GM06990 (cell line): ENCODE results near the gene CGB3.

Source experiments
- DNase-seq: peaks from one replicate; pipeline ENCODE4 v3.0.0-alpha.2; 2011; ENCODE audit not compliant: insufficient read length; ENCODE audit errors: extremely low read depth
- H3K27me3 ChIP-seq: replicated peaks from 2 replicates; pipeline ENCODE4 v1.6.0; 2011; ENCODE audit warnings: low read length; ENCODE audit not compliant: control insufficient read depth, insufficient read depth
- H3K36me3 ChIP-seq: 2 replicates; pipeline ENCODE4 v1.5.1; 2011; ENCODE audit warnings: low read length; ENCODE audit not compliant: control insufficient read depth, insufficient read depth
- H3K4me3 ChIP-seq: replicated peaks from 2 replicates; pipeline ENCODE4 v1.5.1; 2011; ENCODE audit warnings: low read depth, mild to moderate bottlenecking, control low read depth, low read length
- TF ChIP-seq, protein P1 (sequence below): IDR thresholded peaks from 2 replicates; pipeline ENCODE4 v1.5.1; 2011; ENCODE audit warnings: low read length, control low read depth, mild to moderate bottlenecking, inconsistent platforms; ENCODE audit not compliant: insufficient read depth, poor library complexity, severe bottlenecking

CGB3 gene

DNA sequence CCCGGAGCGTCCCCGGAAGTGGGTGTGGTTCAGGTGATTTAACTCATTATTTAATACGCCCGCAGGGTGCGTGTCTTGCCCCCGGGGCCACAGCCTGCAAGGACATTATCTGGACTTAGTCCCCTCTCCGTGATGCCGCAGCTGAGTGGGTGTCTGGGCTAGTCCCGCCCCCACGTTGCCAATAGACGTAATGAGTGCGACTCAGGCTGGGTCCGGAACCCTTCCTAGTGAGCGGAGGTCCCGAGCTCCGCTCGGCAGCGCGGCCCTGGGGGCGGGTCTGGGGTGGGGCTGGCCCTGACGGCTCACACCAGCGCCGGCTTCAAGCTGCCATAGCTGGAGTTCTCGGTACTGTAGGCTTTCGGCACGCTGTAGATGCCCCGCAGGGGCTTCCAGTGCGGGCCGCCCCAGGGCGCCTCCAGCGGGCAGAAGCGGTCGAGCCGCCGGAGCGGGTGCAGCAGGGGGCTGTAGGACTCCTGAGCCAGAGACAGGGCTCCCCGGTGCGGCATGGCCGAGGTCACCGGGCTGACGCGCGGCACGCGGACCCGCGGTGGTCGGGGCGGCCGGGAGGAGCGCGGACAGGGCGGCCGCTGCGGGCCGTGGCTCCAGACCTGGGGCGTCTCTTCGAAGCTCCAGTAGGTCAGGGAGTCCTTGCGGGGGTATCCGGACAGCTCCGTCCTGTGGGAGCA lies 6.3 kb downstream of the CGB3 start:
- Histone ChIP-seq H3K4me3 (peak overlapping the region; percentile 39), H3K27me3 (no peaks in the 10 kb centered on the region), H3K36me3 (peaks cover 9% of the 10 kb centered on the region)
- TF ChIP-seq, protein P1, sequence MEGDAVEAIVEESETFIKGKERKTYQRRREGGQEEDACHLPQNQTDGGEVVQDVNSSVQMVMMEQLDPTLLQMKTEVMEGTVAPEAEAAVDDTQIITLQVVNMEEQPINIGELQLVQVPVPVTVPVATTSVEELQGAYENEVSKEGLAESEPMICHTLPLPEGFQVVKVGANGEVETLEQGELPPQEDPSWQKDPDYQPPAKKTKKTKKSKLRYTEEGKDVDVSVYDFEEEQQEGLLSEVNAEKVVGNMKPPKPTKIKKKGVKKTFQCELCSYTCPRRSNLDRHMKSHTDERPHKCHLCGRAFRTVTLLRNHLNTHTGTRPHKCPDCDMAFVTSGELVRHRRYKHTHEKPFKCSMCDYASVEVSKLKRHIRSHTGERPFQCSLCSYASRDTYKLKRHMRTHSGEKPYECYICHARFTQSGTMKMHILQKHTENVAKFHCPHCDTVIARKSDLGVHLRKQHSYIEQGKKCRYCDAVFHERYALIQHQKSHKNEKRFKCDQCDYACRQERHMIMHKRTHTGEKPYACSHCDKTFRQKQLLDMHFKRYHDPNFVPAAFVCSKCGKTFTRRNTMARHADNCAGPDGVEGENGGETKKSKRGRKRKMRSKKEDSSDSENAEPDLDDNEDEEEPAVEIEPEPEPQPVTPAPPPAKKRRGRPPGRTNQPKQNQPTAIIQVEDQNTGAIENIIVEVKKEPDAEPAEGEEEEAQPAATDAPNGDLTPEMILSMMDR, result peak; percentile 78
- DNase-seq, result peak; percentile 74

GRCh38 chr19:49017041-49017665 lies 7.0 kb downstream of the CGB3 start, which contains the start of gene LHB:
TSS of gene LHB (minus strand) at chr19:49017091. CDS start at chr19:49017081, 10 bp downstream.
- no peak for DNase-seq
- Histone ChIP-seq H3K27me3 (no peaks in the 10 kb centered on the region), H3K4me3 (peak within 1 kb of the TSS; percentile 39), H3K36me3 (peaks cover 9% of the 10 kb centered on the region)
- TF ChIP-seq, protein P1, result no peak

GRCh38 chr19:49016067-49016839 lies 7.9 kb downstream of the CGB3 start:
- no peaks in the 10 kb centered on the region for H3K27me3 ChIP-seq
- DNase-seq, result no peak
- H3K4me3 ChIP-seq, result no peak overlapping the region
- TF ChIP-seq, protein P1, result no peak
- peaks cover 16% of the 10 kb centered on the region for H3K36me3 ChIP-seq

- no peak for DNase-seq
- H3K4me3 ChIP-seq, result no peak overlapping the region
- H3K36me3 ChIP-seq, result peaks cover 23% of the 10 kb centered on the region
- TF ChIP-seq, protein P1, result no peak
- H3K27me3 ChIP-seq, result no peaks in the 10 kb centered on the region
These were observed 9.3 kb downstream of the CGB3 start for GRCh38 chr19:49014870-49015255.

DNA sequence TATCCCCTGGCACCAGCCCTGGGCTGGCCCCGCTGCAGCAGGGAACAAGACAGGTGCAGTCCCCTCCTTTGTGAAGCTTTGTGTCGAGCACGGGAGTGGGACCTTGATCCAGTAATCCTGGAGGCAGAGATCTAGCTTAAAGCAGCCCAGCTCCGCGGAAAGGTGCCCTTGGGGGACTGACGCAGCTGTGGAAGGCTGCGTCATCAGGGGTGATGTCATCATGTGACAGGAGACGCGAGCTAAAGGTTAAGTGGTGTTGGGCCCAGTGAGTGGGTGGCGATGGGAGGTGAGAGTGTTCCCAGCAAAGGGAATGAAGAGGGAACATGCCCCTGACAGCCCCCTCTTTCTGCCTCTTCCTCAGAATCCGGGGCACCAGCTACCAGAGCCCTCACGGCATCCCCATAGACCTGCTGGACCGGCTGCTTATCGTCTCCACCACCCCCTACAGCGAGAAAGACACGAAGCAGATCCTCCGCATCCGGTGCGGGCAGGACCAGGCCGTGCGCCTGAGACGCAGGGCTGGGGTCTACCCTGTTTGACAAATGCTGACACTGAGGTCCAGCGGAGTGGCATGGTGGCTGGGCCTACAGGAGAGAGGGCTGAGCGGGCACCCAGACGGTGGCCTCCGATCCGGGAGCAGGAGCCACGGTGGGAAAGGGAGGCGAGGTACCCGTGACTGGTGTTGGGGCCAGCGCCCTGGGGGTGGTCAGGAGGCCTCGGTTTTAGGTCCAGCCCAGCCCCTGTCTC lies 9.8 kb downstream of the CGB3 start:
- TF ChIP-seq, protein P1, result no peak
- no peak overlapping the region for H3K4me3 ChIP-seq
- H3K36me3 ChIP-seq, result peaks cover 24% of the 10 kb centered on the region
- H3K27me3 ChIP-seq, result no peaks in the 10 kb centered on the region
- no peak for DNase-seq
